SU-DHL-6 (cell line): ENCODE data around the gene CCDC40.
A peak's percentile ranks its signal among the peaks of the same experiment; 100 is the strongest.

Experiments used
- H2AFZ ChIP-seq: fragments of 200-600 bp; sonication (generic); 2 replicates; pipeline ENCODE4 v1.6.1; 2014; ENCODE audit warnings: low read depth, mild to moderate bottlenecking, moderate library complexity, mixed read lengths, antibody characterized with exemption, low read length; ENCODE audit not compliant: severe bottlenecking
- H3F3A ChIP-seq: fragments of 200-600 bp; shearing (Covaris generic); 2 replicates; pipeline ENCODE4 v1.6.0; 2016; ENCODE audit warnings: antibody characterized with exemption, mild to moderate bottlenecking; ENCODE audit not compliant: insufficient read depth
- H3K27ac ChIP-seq: fragments of 200-600 bp; sonication (generic); 2 replicates; pipeline ENCODE4 v1.5.1; 2016; ENCODE audit warnings: low read depth, mild to moderate bottlenecking, low read length, moderate library complexity, mixed read lengths
- H3K27me3 ChIP-seq: fragments of 200-600 bp; sonication (generic), shearing (Covaris generic); 2 replicates; pipeline ENCODE4 v1.6.0; 2014; ENCODE audit warnings: mild to moderate bottlenecking, low read length
- H3K36me3 ChIP-seq: fragments of 200-600 bp; sonication (generic); 2 replicates; pipeline ENCODE4 v1.6.1; 2014; ENCODE audit warnings: mild to moderate bottlenecking, low read length, mixed read lengths
- H3K4me2 ChIP-seq: fragments of 300-600, 200-600 bp; shearing (Covaris generic), sonication (generic); 2 replicates; pipeline ENCODE4 v1.6.0; 2014; ENCODE audit warnings: low read length, low read depth, mild to moderate bottlenecking; ENCODE audit not compliant: poor library complexity, severe bottlenecking
- H3K4me3 ChIP-seq: fragments of 200-600 bp; sonication (generic); 2 replicates; pipeline ENCODE4 v1.5.1; 2014; ENCODE audit warnings: antibody characterized with exemption, low read length, mild to moderate bottlenecking, mixed read lengths; ENCODE audit not compliant: insufficient read depth, poor library complexity, severe bottlenecking
- H3K79me2 ChIP-seq: fragments of 200-600 bp; sonication (generic); 2 replicates; pipeline ENCODE4 v1.6.1; 2014; ENCODE audit warnings: mild to moderate bottlenecking, low read length, moderate library complexity; ENCODE audit not compliant: insufficient read depth
- H3K9ac ChIP-seq: fragments of 200-600 bp; sonication (generic); 2 replicates; pipeline ENCODE4 v1.7.0; 2014; ENCODE audit warnings: mild to moderate bottlenecking, low read length
- H3K9me2 ChIP-seq: fragments of 200-600 bp; sonication (generic); replicated peaks from 2 replicates; pipeline ENCODE4 v1.6.1; 2014; ENCODE audit warnings: low read length; ENCODE audit not compliant: insufficient read depth
- H3K9me3 ChIP-seq: fragments of 200-600 bp; sonication (generic); 2 replicates; pipeline ENCODE4 v1.6.1; 2014; ENCODE audit warnings: low read length, mixed read lengths; ENCODE audit not compliant: insufficient read depth
- H4K20me1 ChIP-seq: fragments of 200-600 bp; sonication (generic); 2 replicates; pipeline ENCODE4 v1.6.1; 2014; ENCODE audit warnings: low read depth, mild to moderate bottlenecking, antibody characterized with exemption, low read length, moderate library complexity, mixed read lengths
- CTCF ChIP-seq: fragments of 200-600 bp; sonication (generic); IDR thresholded peaks from one replicate; pipeline ENCODE4 v1.5.1; 2017; ENCODE audit warnings: antibody characterized with exemption, mild to moderate bottlenecking, low read length, moderate library complexity; ENCODE audit not compliant: insufficient read depth, poor library complexity, severe bottlenecking
- EZH2phosphoT487 ChIP-seq: fragments of 200-600 bp; sonication (generic), shearing (Covaris generic); conservative IDR thresholded peaks from 2 replicates; pipeline ENCODE4 v1.6.1; 2018; ENCODE audit warnings: mild to moderate bottlenecking, antibody characterized with exemption, low read length, moderate library complexity, mixed read lengths

Gene CCDC40

GRCh38 chr17:80142929-80143328 is 106.5 kb downstream of the CCDC40 start:
- Histone ChIP-seq H3K36me3 (peaks cover 51% of the 10 kb centered on the region), H4K20me1 (peaks cover 22% of the 10 kb centered on the region), H2AFZ (no peak overlapping the region), H3K9me2 (no peaks in the 10 kb centered on the region), H3K9ac (no peak overlapping the region), H3F3A (no peaks in the 10 kb centered on the region), H3K79me2 (peaks cover 44% of the 10 kb centered on the region), H3K4me2 (no peak overlapping the region), H3K27ac (no peak overlapping the region), H3K9me3 (no peaks in the 10 kb centered on the region), H3K4me3 (no peak overlapping the region), H3K27me3 (no peaks in the 10 kb centered on the region)
- TF ChIP-seq CTCF (no peak), EZH2phosphoT487 (no peak)

- no peak overlapping the region for H2AFZ ChIP-seq
- H3K9me3 ChIP-seq = no peaks in the 10 kb centered on the region
- peaks cover 33% of the 10 kb centered on the region; the same call in 1 of the 2 replicates for H3K36me3 ChIP-seq
- H3K79me2 ChIP-seq = peaks cover 44% of the 10 kb centered on the region
- no peaks in the 10 kb centered on the region for H3F3A ChIP-seq
- peak overlapping the region; percentile 62; the same call in 1 of the 2 replicates for H3K27ac ChIP-seq
- H3K4me3 ChIP-seq = peak overlapping the region; percentile 99
- H3K27me3 ChIP-seq = no peaks in the 10 kb centered on the region
- TF ChIP-seq EZH2phosphoT487 (no peak), CTCF (no peak)
- H3K9ac ChIP-seq = peak overlapping the region; percentile 99
- H4K20me1 ChIP-seq = peaks cover 22% of the 10 kb centered on the region
- peak overlapping the region; percentile 80 for H3K4me2 ChIP-seq
- H3K9me2 ChIP-seq = no peaks in the 10 kb centered on the region
These were observed 108.9 kb downstream of the CCDC40 start for GRCh38 chr17:80145076-80146075.

GRCh38 chr17:80146121-80147034 is 109.9 kb downstream of the CCDC40 start:
- peaks cover 22% of the 10 kb centered on the region for H4K20me1 ChIP-seq
- peak overlapping the region; percentile 80 for H3K4me2 ChIP-seq
- H3K27me3 ChIP-seq = no peaks in the 10 kb centered on the region
- H3K9me3 ChIP-seq = no peaks in the 10 kb centered on the region
- peaks cover 24% of the 10 kb centered on the region; the same call in 1 of the 2 replicates for H3K36me3 ChIP-seq
- peaks cover 44% of the 10 kb centered on the region for H3K79me2 ChIP-seq
- TF ChIP-seq EZH2phosphoT487 = no peak
- TF ChIP-seq CTCF = no peak
- peak overlapping the region; percentile 99 for H3K9ac ChIP-seq
- no peaks in the 10 kb centered on the region for H3F3A ChIP-seq
- H2AFZ ChIP-seq = no peak overlapping the region
- peak overlapping the region; percentile 62 for H3K27ac ChIP-seq
- H3K4me3 ChIP-seq = peak overlapping the region; percentile 99
- no peaks in the 10 kb centered on the region for H3K9me2 ChIP-seq
